ENCODE results near the gene CADM1. TPM values are rescaled to one million over a fixed set of nuclear protein-coding genes. Genes with fewer than 3 reads are reported as not detected.

Gene CADM1
- total and polyA plus RNA-seq, 11 donors, result 11.4 to 80.2 (median 40.6) TPM

- ATAC-seq (no peak), DNase-seq (no peak)
- Histone ChIP-seq H3K36me3 (no peaks in the 10 kb centered on the region), H3K27me3 (no peaks in the 10 kb centered on the region), H3K4me3 (no peak overlapping the region), H3K27ac (no peak overlapping the region), H3K4me1 (peaks cover 0 to 11% (median 0%) of the 10 kb centered on the region in 12 donors), H3K9me3 (no peaks in the 10 kb centered on the region)
- WGBS, 4 donors, result 40 to 48% (median 46%) methylated on average over 7 of the region's 7 CpGs
- intact Hi-C loops (cut with DNase I), result no loop called here
- no peak for TF ChIP-seq CTCF (IDR thresholded peaks at IDR 0.05)
- TF ChIP-seq POLR2A (IDR thresholded peaks at IDR 0.05), result no peak
Measured at GRCh38 chr11:115423728-115424459, 80.3 kb downstream of the CADM1 start.

- intact Hi-C loops (cut with DNase I), result no loop called here
- no peaks in the 10 kb centered on the region for H3K27me3 ChIP-seq
- H3K4me3 ChIP-seq, result no peak overlapping the region
- TF ChIP-seq POLR2A (IDR thresholded peaks at IDR 0.05), result no peak
- no peak for TF ChIP-seq CTCF (IDR thresholded peaks at IDR 0.05)
- ATAC-seq (no peak), DNase-seq (no peak)
- no peaks in the 10 kb centered on the region for H3K36me3 ChIP-seq
- no peaks in the 10 kb centered on the region for H3K9me3 ChIP-seq
- WGBS, 4 donors, result 75 to 91% (median 80%) methylated on average over 6 of the region's 6 CpGs
- no peak overlapping the region for H3K27ac ChIP-seq
- H3K4me1 ChIP-seq, result peaks cover 0 to 11% (median 0%) of the 10 kb centered on the region in 12 donors
Measured at GRCh38 chr11:115421992-115422689, 82.1 kb downstream of the CADM1 start.

GRCh38 chr11:115421352-115421991 is 82.7 kb downstream of the CADM1 start:
- Histone ChIP-seq H3K27ac (peak overlapping the region in 3 of 12 donors; percentile 12 to 23 (median 21)), H3K4me1 (peaks cover 0 to 11% (median 0%) of the 10 kb centered on the region in 12 donors), H3K27me3 (no peaks in the 10 kb centered on the region), H3K36me3 (no peaks in the 10 kb centered on the region), H3K4me3 (peak overlapping the region in 1 of 12 donors; percentile 26), H3K9me3 (no peaks in the 10 kb centered on the region)
- intact Hi-C loops (cut with DNase I), result no loop called here
- ATAC-seq (peak; percentile 71 to 83 (median 78)), DNase-seq (peak in 2 of 5 donors; percentile 31 to 47)
- WGBS, 4 donors, result 45 to 64% (median 55%) methylated on average over 9 of the region's 9 CpGs
- TF ChIP-seq POLR2A (IDR thresholded peaks at IDR 0.05), result no peak
- no peak for TF ChIP-seq CTCF (IDR thresholded peaks at IDR 0.05)

GRCh38 chr11:115420505-115420904 is 83.7 kb downstream of the CADM1 start:
- peaks cover 0 to 15% (median 0%) of the 10 kb centered on the region in 12 donors for H3K4me1 ChIP-seq
- no peak overlapping the region for H3K4me3 ChIP-seq
- intact Hi-C loops (cut with DNase I), result no loop called here
- DNase-seq, result no peak
- 84 to 89% (median 87%) methylated on average over 5 of the region's 5 CpGs for WGBS, 4 donors
- no peak overlapping the region for H3K27ac ChIP-seq
- no peaks in the 10 kb centered on the region for H3K36me3 ChIP-seq
- ATAC-seq, result no peak
- H3K9me3 ChIP-seq, result no peaks in the 10 kb centered on the region
- TF ChIP-seq POLR2A (IDR thresholded peaks at IDR 0.05) (no peak), CTCF (IDR thresholded peaks at IDR 0.05) (no peak)
- no peaks in the 10 kb centered on the region for H3K27me3 ChIP-seq

Data from heart left ventricle (tissue), 16 donors.